HG02759 (cell line): ENCODE data around the gene PHYH.

Source experiments
- ATAC-seq: cut with Tn5 transposase; IDR thresholded peaks from one replicate; pipeline ENCODE4 v1.9.1; 2021; ENCODE audit warnings: mild to moderate bottlenecking, moderate library complexity; ENCODE audit not compliant: unreplicated experiment

Gene PHYH

DNA sequence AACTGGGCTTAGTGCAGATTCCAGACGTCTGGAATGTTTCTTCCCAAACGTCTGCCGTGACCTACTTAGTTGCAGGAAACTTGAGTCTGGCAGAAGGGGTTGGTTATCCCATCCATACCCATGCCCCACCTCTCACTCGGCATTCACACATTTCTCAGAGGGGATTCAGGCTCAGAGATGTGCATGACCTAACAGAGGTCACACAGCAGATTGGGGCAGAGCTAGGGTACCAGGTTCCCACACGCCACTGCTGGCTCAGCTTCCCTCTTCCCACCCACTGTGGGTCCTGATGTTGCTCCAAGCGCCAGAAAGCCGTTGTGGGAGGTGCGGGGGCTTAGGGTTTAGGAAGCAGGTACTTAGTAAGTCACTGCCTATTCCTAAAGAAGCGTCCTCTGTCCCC, 68.7 kb downstream of the PHYH start:
- no peak for ATAC-seq
